ENCODE results near the gene C1orf94.

DNA sequence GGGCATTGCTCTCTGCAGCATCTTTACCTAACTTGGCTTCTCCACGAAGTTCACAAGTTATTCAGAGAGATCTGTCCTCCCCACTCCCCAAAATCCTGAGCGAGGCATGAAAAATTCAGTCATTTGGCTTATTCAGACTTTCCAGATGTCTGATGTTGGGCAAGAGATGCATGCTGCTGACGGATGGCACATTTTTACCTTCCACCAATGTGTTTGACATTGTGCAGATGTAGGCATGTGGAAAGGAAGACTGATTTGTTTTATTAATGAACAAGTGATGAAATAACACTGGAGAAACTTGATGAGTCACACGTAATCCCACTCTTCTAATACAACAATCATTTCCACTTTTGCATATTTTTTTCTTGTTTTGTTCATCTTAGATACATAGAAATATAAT, 86.7 kb downstream of the C1orf94 start:
- TF ChIP-seq, protein P1, sequence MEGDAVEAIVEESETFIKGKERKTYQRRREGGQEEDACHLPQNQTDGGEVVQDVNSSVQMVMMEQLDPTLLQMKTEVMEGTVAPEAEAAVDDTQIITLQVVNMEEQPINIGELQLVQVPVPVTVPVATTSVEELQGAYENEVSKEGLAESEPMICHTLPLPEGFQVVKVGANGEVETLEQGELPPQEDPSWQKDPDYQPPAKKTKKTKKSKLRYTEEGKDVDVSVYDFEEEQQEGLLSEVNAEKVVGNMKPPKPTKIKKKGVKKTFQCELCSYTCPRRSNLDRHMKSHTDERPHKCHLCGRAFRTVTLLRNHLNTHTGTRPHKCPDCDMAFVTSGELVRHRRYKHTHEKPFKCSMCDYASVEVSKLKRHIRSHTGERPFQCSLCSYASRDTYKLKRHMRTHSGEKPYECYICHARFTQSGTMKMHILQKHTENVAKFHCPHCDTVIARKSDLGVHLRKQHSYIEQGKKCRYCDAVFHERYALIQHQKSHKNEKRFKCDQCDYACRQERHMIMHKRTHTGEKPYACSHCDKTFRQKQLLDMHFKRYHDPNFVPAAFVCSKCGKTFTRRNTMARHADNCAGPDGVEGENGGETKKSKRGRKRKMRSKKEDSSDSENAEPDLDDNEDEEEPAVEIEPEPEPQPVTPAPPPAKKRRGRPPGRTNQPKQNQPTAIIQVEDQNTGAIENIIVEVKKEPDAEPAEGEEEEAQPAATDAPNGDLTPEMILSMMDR (IDR thresholded peaks at IDR 0.05): no peak
- TF ChIP-seq POLR2A (IDR thresholded peaks at IDR 0.05): no peak
- no peak for TF ChIP-seq EP300 (IDR thresholded peaks at IDR 0.05)

Data from ovary (tissue), 3 donors.